GM21367 (cell line): ENCODE data around the gene KRTAP10-8.
"Not testable (repeated sequence)": the region's sequence is repeated elsewhere in the genome, so short reads cannot be mapped to it uniquely, and the experiment has no call there.

Experiments
- ATAC-seq: cut with Tn5 transposase; IDR thresholded peaks from one replicate; pipeline ENCODE4 v1.9.1; 2021; ENCODE audit not compliant: unreplicated experiment

Gene KRTAP10-8

GRCh38 chr21:44616591-44616926, 4.7 kb downstream of the KRTAP10-8 start:
- no peak for ATAC-seq

GRCh38 chr21:44617071-44617501, 5.2 kb downstream of the KRTAP10-8 start:
- no peak for ATAC-seq

GRCh38 chr21:44618504-44618903, 6.6 kb downstream of the KRTAP10-8 start:
- no peak for ATAC-seq

- ATAC-seq, result no peak
These were observed 7.0 kb downstream of the KRTAP10-8 start for GRCh38 chr21:44618909-44619308.

- ATAC-seq, result no peak
These were observed 8.0 kb downstream of the KRTAP10-8 start for GRCh38 chr21:44619886-44620285.

- ATAC-seq, result no peak
These were observed 11.7 kb downstream of the KRTAP10-8 start for GRCh38 chr21:44623575-44623974.

GRCh38 chr21:44625756-44626155, 13.9 kb downstream of the KRTAP10-8 start:
- ATAC-seq, result no peak

- ATAC-seq, result no peak
These were observed 14.4 kb downstream of the KRTAP10-8 start for GRCh38 chr21:44626262-44626661.

- ATAC-seq, result no peak
These were observed 14.8 kb downstream of the KRTAP10-8 start, which contains the start of gene KRTAP10-9 for GRCh38 chr21:44626673-44627143. KRTAP10-9 (plus strand) TSS chr21:44627093; CDS start chr21:44627172, 79 bp downstream.

GRCh38 chr21:44627181-44627822, 15.4 kb downstream of the KRTAP10-8 start:
- not testable (repeated sequence) for ATAC-seq

- not testable (repeated sequence) for ATAC-seq
These were observed 16.0 kb downstream of the KRTAP10-8 start for GRCh38 chr21:44627831-44628233.

GRCh38 chr21:44628707-44629391, 17.0 kb downstream of the KRTAP10-8 start:
- ATAC-seq, result no peak

- no peak for ATAC-seq
These were observed 18.6 kb downstream of the KRTAP10-8 start for GRCh38 chr21:44630440-44630839.

- ATAC-seq, result no peak
These were observed 20.2 kb downstream of the KRTAP10-8 start for GRCh38 chr21:44632067-44632466.

- no peak for ATAC-seq
These were observed 24.5 kb downstream of the KRTAP10-8 start for GRCh38 chr21:44636209-44637017.

GRCh38 chr21:44637018-44637850, 25.4 kb downstream of the KRTAP10-8 start, which contains the start of gene KRTAP10-10:
KRTAP10-10 (plus strand) TSS chr21:44637356; CDS start chr21:44637418, 62 bp downstream.
- no peak for ATAC-seq

GRCh38 chr21:44637851-44638348, 26.0 kb downstream of the KRTAP10-8 start:
- ATAC-seq, result not testable (repeated sequence)

- ATAC-seq, result not testable (repeated sequence)
These were observed 26.8 kb downstream of the KRTAP10-8 start for GRCh38 chr21:44638506-44639330.

GRCh38 chr21:44639331-44639655, 27.4 kb downstream of the KRTAP10-8 start:
- no peak for ATAC-seq

- no peak for ATAC-seq
These were observed 28.9 kb downstream of the KRTAP10-8 start for GRCh38 chr21:44640761-44641160.
